OCI-LY1 (cell line): ENCODE data around the gene TRIM9.
A peak's percentile ranks its signal among the peaks of the same experiment; 100 is the strongest.

ENCODE experiments used
- H2AFZ ChIP-seq: fragments of 200-600 bp; sonication (generic), shearing (Covaris generic); 2 replicates; pipeline ENCODE4 v1.6.0; 2014; ENCODE audit warnings: antibody characterized with exemption, mild to moderate bottlenecking, low read length
- H3F3A ChIP-seq: fragments of 200-600 bp; sonication (generic), shearing (Covaris generic); 2 replicates; pipeline ENCODE4 v1.6.0; 2014; ENCODE audit warnings: mild to moderate bottlenecking, antibody characterized with exemption, low read length, moderate library complexity; ENCODE audit not compliant: insufficient read depth
- H3K27ac ChIP-seq: fragments of 200-600 bp; sonication (generic); 2 replicates; pipeline ENCODE4 v1.5.1; 2014; ENCODE audit warnings: low read length, mixed run types, mild to moderate bottlenecking, low read depth; ENCODE audit not compliant: poor library complexity, severe bottlenecking
- H3K27me3 ChIP-seq: fragments of 200-600 bp; sonication (generic); 2 replicates; pipeline ENCODE4 v1.6.0; 2014; ENCODE audit warnings: antibody characterized with exemption, mild to moderate bottlenecking, low read length, moderate library complexity; ENCODE audit not compliant: insufficient read depth
- H3K36me3 ChIP-seq: fragments of 200-600 bp; sonication (generic); 2 replicates; pipeline ENCODE4 v1.6.1; 2014; ENCODE audit warnings: mild to moderate bottlenecking, antibody characterized with exemption, low read length, moderate library complexity, mixed read lengths; ENCODE audit not compliant: insufficient read depth
- H3K4me1 ChIP-seq: fragments of 200-600 bp; sonication (generic); 2 replicates; pipeline ENCODE4 v1.5.1; 2014; ENCODE audit warnings: mild to moderate bottlenecking, low read length, moderate library complexity; ENCODE audit not compliant: insufficient read depth, severe bottlenecking
- H3K4me2 ChIP-seq: fragments of 200-600 bp; sonication (generic), shearing (Covaris generic); 2 replicates; pipeline ENCODE4 v1.6.1; 2014; ENCODE audit warnings: low read length
- H3K4me3 ChIP-seq: fragments of 200-600 bp; sonication (generic); 2 replicates; pipeline ENCODE4 v1.5.1; 2014; ENCODE audit warnings: low read length, low read depth, mild to moderate bottlenecking, mixed read lengths; ENCODE audit not compliant: poor library complexity, severe bottlenecking
- H3K79me2 ChIP-seq: fragments of 200-600 bp; shearing (Covaris generic); 2 replicates; pipeline ENCODE4 v1.6.1; 2016; ENCODE audit warnings: mixed run types, low read length, mixed read lengths; ENCODE audit not compliant: insufficient read depth
- H3K9ac ChIP-seq: fragments of 200-600 bp; sonication (generic), shearing (Covaris generic); 2 replicates; pipeline ENCODE4 v1.6.1; 2014; ENCODE audit warnings: mild to moderate bottlenecking, low read length, mixed read lengths
- H3K9me2 ChIP-seq: fragments of 200-600 bp; sonication (generic), shearing (Covaris generic); 2 replicates; pipeline ENCODE4 v1.6.1; 2014; ENCODE audit warnings: low read depth, mild to moderate bottlenecking, low read length, mixed read lengths
- H3K9me3 ChIP-seq: fragments of 200-600 bp; shearing (Covaris generic); 2 replicates; pipeline ENCODE4 v1.6.1; 2014; ENCODE audit warnings: low read length, mixed read lengths
- H4K20me1 ChIP-seq: fragments of 200-600 bp; sonication (generic), shearing (Covaris generic); 2 replicates; pipeline ENCODE4 v1.6.0; 2016; ENCODE audit warnings: mild to moderate bottlenecking, low read length; ENCODE audit not compliant: insufficient read depth
- EZH2 ChIP-seq: fragments of 200-600 bp; sonication (generic), shearing (Covaris generic); IDR thresholded peaks from 2 replicates; pipeline ENCODE4 v1.8.0; 2017; ENCODE audit warnings: borderline replicate concordance, mixed run types, mild to moderate bottlenecking, antibody characterized with exemption, low read length, moderate library complexity, mixed read lengths
- TF ChIP-seq, protein P1 (sequence below): fragments of 200-600 bp; sonication (generic), shearing (Covaris generic); IDR thresholded peaks from 2 replicates; pipeline ENCODE4 v1.5.1; 2017; ENCODE audit warnings: mild to moderate bottlenecking, antibody characterized with exemption, low read length, moderate library complexity, mixed read lengths

TRIM9 gene

DNA sequence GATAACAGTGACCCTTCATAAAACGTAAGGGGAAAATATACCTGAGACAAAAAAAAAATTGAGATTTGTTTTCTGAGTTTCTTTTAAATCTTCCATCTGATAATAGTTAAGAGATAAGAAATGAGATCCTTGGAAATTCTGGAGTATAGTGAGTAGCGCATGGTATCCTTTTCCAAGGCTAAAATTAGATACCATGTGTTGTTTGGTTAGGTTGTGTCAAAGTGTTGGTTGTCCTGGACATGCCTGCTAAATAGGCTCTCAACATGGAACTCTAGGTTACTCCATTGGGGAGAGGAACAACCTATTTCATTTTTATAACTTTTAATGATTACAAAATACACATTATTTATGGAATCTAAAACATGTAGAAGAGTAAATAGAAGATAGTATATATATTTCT is 165.4 kb downstream of the TRIM9 start:
- Histone ChIP-seq H3K4me2 (no peak overlapping the region), H3K9me2 (no peaks in the 10 kb centered on the region), H3K9ac (no peak overlapping the region), H3K79me2 (no peaks in the 10 kb centered on the region), H3K27me3 (no peaks in the 10 kb centered on the region), H3K4me1 (peaks cover 11% of the 10 kb centered on the region), H3K4me3 (no peak overlapping the region), H3F3A (0 out of 2 replicates have a peak, but pooled peaks cover 4% of the 10 kb centered on the region), H3K36me3 (0 out of 2 replicates have a peak, but pooled peaks cover 7% of the 10 kb centered on the region), H2AFZ (no peak overlapping the region), H3K27ac (no peak overlapping the region), H4K20me1 (no peaks in the 10 kb centered on the region), H3K9me3 (no peaks in the 10 kb centered on the region)
- no peak for TF ChIP-seq EZH2
- TF ChIP-seq, protein P1, sequence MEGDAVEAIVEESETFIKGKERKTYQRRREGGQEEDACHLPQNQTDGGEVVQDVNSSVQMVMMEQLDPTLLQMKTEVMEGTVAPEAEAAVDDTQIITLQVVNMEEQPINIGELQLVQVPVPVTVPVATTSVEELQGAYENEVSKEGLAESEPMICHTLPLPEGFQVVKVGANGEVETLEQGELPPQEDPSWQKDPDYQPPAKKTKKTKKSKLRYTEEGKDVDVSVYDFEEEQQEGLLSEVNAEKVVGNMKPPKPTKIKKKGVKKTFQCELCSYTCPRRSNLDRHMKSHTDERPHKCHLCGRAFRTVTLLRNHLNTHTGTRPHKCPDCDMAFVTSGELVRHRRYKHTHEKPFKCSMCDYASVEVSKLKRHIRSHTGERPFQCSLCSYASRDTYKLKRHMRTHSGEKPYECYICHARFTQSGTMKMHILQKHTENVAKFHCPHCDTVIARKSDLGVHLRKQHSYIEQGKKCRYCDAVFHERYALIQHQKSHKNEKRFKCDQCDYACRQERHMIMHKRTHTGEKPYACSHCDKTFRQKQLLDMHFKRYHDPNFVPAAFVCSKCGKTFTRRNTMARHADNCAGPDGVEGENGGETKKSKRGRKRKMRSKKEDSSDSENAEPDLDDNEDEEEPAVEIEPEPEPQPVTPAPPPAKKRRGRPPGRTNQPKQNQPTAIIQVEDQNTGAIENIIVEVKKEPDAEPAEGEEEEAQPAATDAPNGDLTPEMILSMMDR, result no peak

GRCh38 chr14:50928002-50928635 is 166.8 kb downstream of the TRIM9 start:
- Histone ChIP-seq H4K20me1 (no peaks in the 10 kb centered on the region), H3K27me3 (no peaks in the 10 kb centered on the region), H3K9me2 (no peaks in the 10 kb centered on the region), H3K4me2 (peak overlapping the region; percentile 38; the same call in 1 of the 2 replicates), H3K4me3 (no peak overlapping the region), H3K27ac (peak overlapping the region; percentile 46), H2AFZ (no peak overlapping the region), H3K9me3 (no peaks in the 10 kb centered on the region), H3K4me1 (peaks cover 11% of the 10 kb centered on the region), H3F3A (0 out of 2 replicates have a peak, but pooled peaks cover 4% of the 10 kb centered on the region), H3K79me2 (no peaks in the 10 kb centered on the region), H3K36me3 (0 out of 2 replicates have a peak, but pooled peaks cover 7% of the 10 kb centered on the region), H3K9ac (no peak overlapping the region)
- TF ChIP-seq EZH2, result no peak
- TF ChIP-seq, protein P1, result no peak

DNA sequence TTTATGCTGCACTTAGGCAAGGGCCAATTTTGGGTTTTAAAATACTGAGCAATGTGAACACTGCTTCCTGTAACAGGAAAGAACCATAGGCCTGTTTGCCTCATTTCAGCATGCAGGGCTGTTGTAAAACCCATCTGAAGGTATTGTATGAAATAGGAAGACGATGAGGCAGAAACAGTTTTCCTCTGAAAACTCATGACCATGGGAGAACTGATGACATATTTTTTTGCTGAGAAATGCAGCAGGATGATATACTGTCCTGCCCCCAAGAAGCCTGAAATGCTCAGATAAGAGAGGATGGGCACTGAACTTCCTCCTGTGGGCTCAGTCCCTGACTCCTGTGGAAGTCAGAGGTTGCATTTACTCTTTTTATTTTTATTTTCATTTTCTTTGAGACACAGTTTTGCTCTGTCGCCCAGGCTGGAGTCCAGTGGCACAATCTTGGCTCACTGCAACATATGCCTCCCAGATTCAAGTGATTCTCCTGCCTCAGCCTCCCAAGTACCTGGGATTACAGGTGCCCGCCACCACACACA is 168.0 kb downstream of the TRIM9 start:
- no peak overlapping the region for H3K4me2 ChIP-seq
- H3F3A ChIP-seq, result 0 out of 2 replicates have a peak, but pooled peaks cover 4% of the 10 kb centered on the region
- no peak overlapping the region for H3K27ac ChIP-seq
- H3K9me2 ChIP-seq, result no peaks in the 10 kb centered on the region
- no peak overlapping the region for H3K4me3 ChIP-seq
- 0 out of 2 replicates have a peak, but pooled peaks cover 7% of the 10 kb centered on the region for H3K36me3 ChIP-seq
- peaks cover 11% of the 10 kb centered on the region for H3K4me1 ChIP-seq
- H3K9me3 ChIP-seq, result no peaks in the 10 kb centered on the region
- no peak overlapping the region for H3K9ac ChIP-seq
- no peaks in the 10 kb centered on the region for H4K20me1 ChIP-seq
- H3K79me2 ChIP-seq, result no peaks in the 10 kb centered on the region
- H3K27me3 ChIP-seq, result no peaks in the 10 kb centered on the region
- TF ChIP-seq, protein P1, result no peak
- TF ChIP-seq EZH2, result no peak
- no peak overlapping the region for H2AFZ ChIP-seq
